ENCODE data around the gene NSMF.

- TF ChIP-seq RFX5 (IDR thresholded peaks at IDR 0.05; ENCODE audit: low read depth, low read length) (no peak), CTCF (conservative IDR thresholded peaks at IDR 0.05; ENCODE audit: low read depth, low read length) (no peak), POLR2A (IDR thresholded peaks at IDR 0.05; ENCODE audit: low read depth, low read length) (no peak), CEBPB (IDR thresholded peaks at IDR 0.05; ENCODE audit: low read depth, low read length) (no peak), BHLHE40 (IDR thresholded peaks at IDR 0.05; ENCODE audit: low read depth, low read length) (no peak), RAD21 (IDR thresholded peaks at IDR 0.05; ENCODE audit: low read length) (no peak), ELK1 (IDR thresholded peaks at IDR 0.05; ENCODE audit: borderline replicate concordance, low read depth, low read length) (no peak), MXI1 (IDR thresholded peaks at IDR 0.05; ENCODE audit: borderline replicate concordance, low read depth, low read length) (no peak), RCOR1 (IDR thresholded peaks at IDR 0.05; ENCODE audit: insufficient replicate concordance, low read length) (no peak), MAFK (IDR thresholded peaks at IDR 0.05; ENCODE audit: low read depth, low read length) (no peak), SMC3 (IDR thresholded peaks at IDR 0.05; ENCODE audit: low read depth, low read length) (no peak), MAZ (IDR thresholded peaks at IDR 0.05; ENCODE audit: borderline replicate concordance, low read depth, low read length) (no peak), NFE2L2 (IDR thresholded peaks at IDR 0.05; ENCODE audit: low read depth, low read length) (no peak)
These were observed 5.3 kb upstream of the NSMF start for GRCh38 chr9:137464291-137464999.

All from IMR-90 (cell line).